Common myeloid progenitor, CD34-positive (primary cell): ENCODE measurements around the gene SOWAHA.

Experiments
- CTCF ChIA-PET: fragments of 350-600 bp; sonication (Branson Sonifier 250); formaldehyde crosslinking; loops from one replicate; lab custom pipeline; 2021; ENCODE audit warnings: antibody characterized with exemption; lab: Charles Lee
- POLR2A ChIA-PET: fragments of 350-600 bp; sonication (Branson Sonifier 250); formaldehyde crosslinking; loops from one replicate; lab custom pipeline; 2021; ENCODE audit warnings: antibody characterized with exemption; lab: Charles Lee
- DNase-seq, 3 donors: peaks; one replicate each; pipeline versions ENCODE4 v3.0.0 to v3.0.0-alpha.2; 2013
- H3K27ac ChIP-seq, 2 experiments: 1 replicate in 1 of 2; 2 replicates in 1 of 2; pipeline ENCODE4 v1.7.0; 2013; ENCODE audit warnings: inconsistent platforms in 2 of 2, low read length in 2 of 2, mild to moderate bottlenecking in 2 of 2, low read depth in 1 of 2, moderate library complexity in 1 of 2; ENCODE audit not compliant: severe bottlenecking in 2 of 2, insufficient read depth in 1 of 2, poor library complexity in 1 of 2
- H3K27me3 ChIP-seq, 5 experiments: replicated peaks in 2 of 5; 1 replicate in 3 of 5; 2 replicates in 2 of 5; pipeline versions ENCODE4 v1.6.1 to v1.7.0; 2013; ENCODE audit warnings: low read length in 4 of 5, mild to moderate bottlenecking in 2 of 5, moderate library complexity in 2 of 5, inconsistent platforms in 1 of 5; ENCODE audit not compliant: insufficient read depth in 5 of 5, control insufficient read depth in 4 of 5
- H3K36me3 ChIP-seq, 4 experiments: 1 replicate in 2 of 4; 2 replicates in 2 of 4; pipeline versions ENCODE4 v1.6.1 to v1.7.0; 2013; ENCODE audit warnings: low read length in 3 of 4, control low read depth in 1 of 4, mild to moderate bottlenecking in 1 of 4; ENCODE audit not compliant: control insufficient read depth in 4 of 4, insufficient read depth in 4 of 4
- H3K4me1 ChIP-seq, 4 experiments: 1 replicate in 3 of 4; 2 replicates in 1 of 4; pipeline versions ENCODE4 v1.6.1 to v1.7.1; 2013; ENCODE audit warnings: low read length in 3 of 4, mild to moderate bottlenecking in 3 of 4, control low read depth in 1 of 4, inconsistent platforms in 1 of 4, moderate library complexity in 1 of 4; ENCODE audit not compliant: control insufficient read depth in 4 of 4, insufficient read depth in 4 of 4; ENCODE audit errors: control extremely low read depth in 1 of 4
- H3K4me3 ChIP-seq, 7 experiments: 1 replicate in 4 of 7; 2 replicates in 3 of 7; pipeline versions ENCODE4 v1.5.1 to v1.7.0; 2013; ENCODE audit warnings: mild to moderate bottlenecking in 7 of 7, low read length in 6 of 7, moderate library complexity in 6 of 7, inconsistent platforms in 2 of 7, low read depth in 2 of 7, control low read depth in 1 of 7; ENCODE audit not compliant: insufficient read depth in 4 of 7, control insufficient read depth in 1 of 7; ENCODE audit errors: extremely low read depth in 1 of 7
- H3K9me3 ChIP-seq, 5 experiments: 1 replicate in 4 of 5; 2 replicates in 1 of 5; pipeline versions ENCODE4 v1.6.1 to v1.7.1; 2013; ENCODE audit warnings: low read length in 4 of 5, mild to moderate bottlenecking in 2 of 5, inconsistent platforms in 1 of 5, low read depth in 1 of 5, moderate library complexity in 1 of 5; ENCODE audit not compliant: control insufficient read depth in 4 of 5, insufficient read depth in 2 of 5; ENCODE audit errors: control extremely low read depth in 1 of 5
- WGBS: methylation state at CpG from one replicate; pipeline ENCODE4 v1.1.5; 2013; ENCODE audit not compliant: insufficient coverage; 5-methylcytosine and 5-hydroxymethylcytosine counted together

SOWAHA gene

GRCh38 chr5:132790201-132790865, 22.8 kb upstream of the SOWAHA start:
- Histone ChIP-seq H3K27ac (no peak overlapping the region), H3K4me3 (no peak overlapping the region), H3K36me3 (no peaks in the 10 kb centered on the region), H3K9me3 (no peaks in the 10 kb centered on the region), H3K27me3 (peaks cover 0 to 10% (median 2%) of the 10 kb centered on the region in 5 experiments), H3K4me1 (no peaks in the 10 kb centered on the region)
- DNase-seq = no peak
- CTCF ChIA-PET = interaction anchor here (0.9 to 2.3 kb wide), 3 partner anchors 8 to 36 kb away, joined by 3 to 13 read pairs (median 5); no protein-coding TSS in a partner anchor
- POLR2A ChIA-PET = interaction anchor here (0.7 kb wide), 1 partner anchor 11 kb away, joined by 3 read pairs; no protein-coding TSS in a partner anchor
- 43% methylated on average over 2 of the region's 2 CpGs for WGBS

- POLR2A ChIA-PET = no interaction called here
- CTCF ChIA-PET = interaction anchor here (0.9 to 2.3 kb wide), 3 partner anchors 17 to 36 kb away, joined by 3 to 13 read pairs (median 3); partner anchors contain the start of gene SOWAHA
- Histone ChIP-seq H3K27me3 (peaks cover 0 to 8% (median 2%) of the 10 kb centered on the region in 5 experiments), H3K36me3 (no peaks in the 10 kb centered on the region), H3K27ac (no peak overlapping the region), H3K4me1 (no peaks in the 10 kb centered on the region), H3K4me3 (no peak overlapping the region), H3K9me3 (no peaks in the 10 kb centered on the region)
- no CpG with 5 or more reads among the region's 3 CpGs for WGBS
- DNase-seq = no peak
These were observed 22.1 kb upstream of the SOWAHA start for GRCh38 chr5:132791026-132791425.

- 96% methylated on average over 2 of the region's 2 CpGs for WGBS
- ChIA-PET POLR2A (interaction anchor here (0.5 kb wide), 1 partner anchor 293 kb away, joined by 3 read pairs; no protein-coding TSS in a partner anchor), CTCF (interaction anchor here (0.9 to 1.4 kb wide), 7 partner anchors 8 to 43 kb away, joined by 3 to 7 read pairs (median 4); no protein-coding TSS in a partner anchor)
- Histone ChIP-seq H3K4me1 (no peaks in the 10 kb centered on the region), H3K27ac (no peak overlapping the region), H3K27me3 (peaks cover 0 to 10% (median 0%) of the 10 kb centered on the region in 5 experiments), H3K36me3 (no peaks in the 10 kb centered on the region), H3K4me3 (no peak overlapping the region), H3K9me3 (no peaks in the 10 kb centered on the region)
- DNase-seq = no peak
These were observed 15.5 kb upstream of the SOWAHA start for GRCh38 chr5:132797651-132798050.

GRCh38 chr5:132799392-132799791, 13.7 kb upstream of the SOWAHA start:
- Histone ChIP-seq H3K4me3 (no peak overlapping the region), H3K36me3 (no peaks in the 10 kb centered on the region), H3K27me3 (peaks cover 0 to 10% (median 0%) of the 10 kb centered on the region in 5 experiments), H3K9me3 (no peaks in the 10 kb centered on the region), H3K27ac (no peak overlapping the region), H3K4me1 (no peaks in the 10 kb centered on the region)
- POLR2A ChIA-PET = interaction anchor here (1.4 kb wide), 1 partner anchor 21 kb away, joined by 3 read pairs; no protein-coding TSS in a partner anchor
- WGBS = 75% methylated on average over 2 of the region's 2 CpGs
- no peak for DNase-seq
- CTCF ChIA-PET = interaction anchor here (0.9 kb wide), 1 partner anchor 11 kb away, joined by 3 read pairs; no protein-coding TSS in a partner anchor

- no peaks in the 10 kb centered on the region for H3K9me3 ChIP-seq
- 82% methylated on average over 2 of the region's 2 CpGs for WGBS
- CTCF ChIA-PET = interaction anchor here (0.6 to 2.2 kb wide), 6 partner anchors 9 to 684 kb away, joined by 3 to 8 read pairs (median 3); no protein-coding TSS in a partner anchor
- POLR2A ChIA-PET = no interaction called here
- H3K27me3 ChIP-seq = peaks cover 0 to 10% (median 0%) of the 10 kb centered on the region in 5 experiments
- no peaks in the 10 kb centered on the region for H3K4me1 ChIP-seq
- H3K27ac ChIP-seq = no peak overlapping the region
- H3K36me3 ChIP-seq = no peaks in the 10 kb centered on the region
- H3K4me3 ChIP-seq = no peak overlapping the region
- no peak for DNase-seq
These were observed 12.6 kb upstream of the SOWAHA start for GRCh38 chr5:132800545-132800944.

- H3K4me1 ChIP-seq = peaks cover 0 to 3% (median 1%) of the 10 kb centered on the region in 4 experiments
- H3K27me3 ChIP-seq = peaks cover 0 to 10% (median 2%) of the 10 kb centered on the region in 5 experiments
- no peak for DNase-seq
- ChIA-PET POLR2A (no interaction called here), CTCF (interaction anchor here (0.6 to 2.2 kb wide), 5 partner anchors 10 to 1475 kb away, joined by 3 to 8 read pairs (median 5); no protein-coding TSS in a partner anchor)
- H3K36me3 ChIP-seq = no peaks in the 10 kb centered on the region
- H3K9me3 ChIP-seq = no peaks in the 10 kb centered on the region
- H3K27ac ChIP-seq = no peak overlapping the region
- WGBS = 91% methylated on average over 4 of the region's 5 CpGs
- no peak overlapping the region for H3K4me3 ChIP-seq
These were observed 10.9 kb upstream of the SOWAHA start for GRCh38 chr5:132802044-132802684.
